A549 treated with ZK216348 at 1 μM for 4 hours (cell line): ENCODE measurements around the gene MARCHF5. TPM values are rescaled to one million over a fixed set of nuclear protein-coding genes. Genes with fewer than 3 reads are reported as not detected.

Experiments used
- total RNA-seq: library from RNA; stranded (reverse); fragments of 200-300 nt; extraction: Qiagen RNA extraction; gene quantifications from 5 replicates; pipeline ENCODE4 v1.2.3, GENCODE V29; 2022; ENCODE audit warnings: low read depth

The MARCHF5 gene, protein sequence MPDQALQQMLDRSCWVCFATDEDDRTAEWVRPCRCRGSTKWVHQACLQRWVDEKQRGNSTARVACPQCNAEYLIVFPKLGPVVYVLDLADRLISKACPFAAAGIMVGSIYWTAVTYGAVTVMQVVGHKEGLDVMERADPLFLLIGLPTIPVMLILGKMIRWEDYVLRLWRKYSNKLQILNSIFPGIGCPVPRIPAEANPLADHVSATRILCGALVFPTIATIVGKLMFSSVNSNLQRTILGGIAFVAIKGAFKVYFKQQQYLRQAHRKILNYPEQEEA
- total RNA-seq: 29.7 to 41.8 TPM (median 34.8 TPM) in 5 replicates

GRCh38 chr10:92290837-92291615 is at the start of gene MARCHF5, which contains the start of gene CPEB3:
TSS of gene MARCHF5 (plus strand) at chr10:92291167. CDS start at chr10:92291495, 328 bp downstream.
TSS of gene CPEB3 (minus strand) at chr10:92291078. CDS start at chr10:92240350, 50,728 bp downstream.

Other genes starting within 250 kb of the MARCHF5 start
- 0.12 to 0.52 TPM (median 0.39 TPM) in 5 replicates for gene CPEB3, start 89 bp upstream of the MARCHF5 start, total RNA-seq